GM21786 (cell line): ENCODE measurements around the gene ARHGAP45.
"Not testable (repeated sequence)": the region's sequence is repeated elsewhere in the genome, so short reads cannot be mapped to it uniquely, and the experiment has no call there.

Experiments used
- ATAC-seq: cut with Tn5 transposase; IDR thresholded peaks from one replicate; pipeline ENCODE4 v1.9.1; 2021; ENCODE audit not compliant: unreplicated experiment

ARHGAP45 gene

DNA sequence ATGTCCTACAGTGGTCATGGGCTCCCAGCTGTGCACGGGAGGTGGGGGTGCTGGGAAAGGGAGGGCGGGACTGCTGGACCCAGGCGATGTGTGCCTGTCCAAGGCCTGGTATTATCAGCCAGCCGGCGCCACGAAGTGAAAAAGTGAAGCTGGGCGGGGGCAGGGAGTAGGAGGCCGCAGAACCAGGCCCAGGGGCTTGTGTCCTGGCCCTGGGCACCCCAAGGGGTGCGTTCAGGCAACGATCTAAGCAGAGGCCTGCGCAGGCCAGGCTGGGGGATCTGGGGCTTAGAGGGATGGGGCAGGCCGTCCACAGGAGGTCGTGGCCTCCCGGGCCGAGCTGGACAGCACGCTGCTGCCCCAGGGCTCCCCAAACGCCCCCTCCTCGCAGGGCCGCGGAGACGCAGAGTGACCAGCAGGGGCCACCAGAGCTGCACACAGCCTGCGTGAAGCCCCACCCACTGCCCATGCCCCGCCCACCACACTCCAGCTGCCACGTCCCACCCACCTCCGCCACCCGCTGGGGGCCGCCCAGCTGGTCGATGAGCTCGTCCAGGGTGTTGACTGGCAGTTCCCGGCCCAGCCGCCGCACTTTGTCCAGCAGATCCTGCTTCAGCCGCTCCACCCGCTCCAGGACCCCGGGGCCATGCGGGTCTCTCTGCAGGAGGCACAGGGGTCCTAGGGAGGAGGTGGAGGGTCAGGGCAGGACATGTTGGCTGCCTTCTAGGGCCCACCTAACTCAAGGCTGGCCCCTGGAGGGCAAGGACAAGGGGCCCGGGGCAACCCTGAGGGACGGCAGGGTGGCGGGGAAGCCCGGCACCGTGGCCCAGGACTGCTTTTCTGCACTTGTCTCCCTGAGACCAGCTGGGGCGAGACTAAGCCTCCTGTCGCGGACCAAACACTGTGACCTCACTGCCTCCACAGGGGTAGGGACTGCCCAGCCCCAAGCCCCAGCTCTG is 46.3 kb downstream of the ARHGAP45 start:
- no peak for ATAC-seq

DNA sequence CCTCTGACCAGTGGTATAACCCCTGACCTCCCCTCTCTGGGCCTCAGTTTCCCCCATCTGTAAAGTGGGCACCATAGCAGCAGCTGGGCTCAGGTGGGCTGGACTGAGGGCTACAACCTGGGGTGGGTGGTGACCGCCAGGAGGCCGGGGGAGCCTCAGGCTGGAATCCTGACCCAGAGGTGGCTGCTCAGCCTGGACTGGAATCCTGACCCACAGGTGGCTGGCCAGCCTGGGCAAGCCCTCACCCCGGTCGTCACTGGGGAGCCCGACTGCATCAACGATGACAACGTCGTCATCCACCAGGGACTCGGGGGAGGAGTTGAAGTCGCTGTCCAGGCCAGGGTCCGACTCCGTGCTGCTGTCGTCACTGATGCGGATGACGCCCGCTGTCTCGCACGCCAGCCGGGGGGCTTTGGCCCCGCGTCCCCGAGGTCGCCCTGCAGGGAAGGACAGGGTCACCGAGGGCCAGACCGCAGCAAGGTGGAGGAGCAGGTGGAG is 47.1 kb downstream of the ARHGAP45 start:
- no peak for ATAC-seq

DNA sequence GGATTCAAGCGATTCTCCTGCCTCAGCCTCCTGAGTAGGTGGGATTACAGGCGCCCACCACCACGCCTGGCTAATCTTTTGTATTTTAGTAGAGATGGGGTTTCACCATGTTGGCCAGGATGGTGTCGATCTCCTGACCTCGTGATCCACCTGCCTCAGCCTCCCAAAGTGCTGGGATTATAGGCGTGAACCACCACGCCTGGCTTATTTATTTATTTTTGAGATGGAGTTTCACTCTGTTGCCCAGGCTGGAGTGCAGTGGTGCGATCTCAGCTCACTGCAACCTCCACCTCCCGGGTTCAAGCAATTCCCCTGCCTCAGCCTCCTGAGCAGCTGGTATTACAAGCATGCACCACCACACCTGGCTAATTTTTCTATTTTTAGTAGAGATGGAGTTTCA is 47.8 kb downstream of the ARHGAP45 start:
- not testable (repeated sequence) for ATAC-seq

DNA sequence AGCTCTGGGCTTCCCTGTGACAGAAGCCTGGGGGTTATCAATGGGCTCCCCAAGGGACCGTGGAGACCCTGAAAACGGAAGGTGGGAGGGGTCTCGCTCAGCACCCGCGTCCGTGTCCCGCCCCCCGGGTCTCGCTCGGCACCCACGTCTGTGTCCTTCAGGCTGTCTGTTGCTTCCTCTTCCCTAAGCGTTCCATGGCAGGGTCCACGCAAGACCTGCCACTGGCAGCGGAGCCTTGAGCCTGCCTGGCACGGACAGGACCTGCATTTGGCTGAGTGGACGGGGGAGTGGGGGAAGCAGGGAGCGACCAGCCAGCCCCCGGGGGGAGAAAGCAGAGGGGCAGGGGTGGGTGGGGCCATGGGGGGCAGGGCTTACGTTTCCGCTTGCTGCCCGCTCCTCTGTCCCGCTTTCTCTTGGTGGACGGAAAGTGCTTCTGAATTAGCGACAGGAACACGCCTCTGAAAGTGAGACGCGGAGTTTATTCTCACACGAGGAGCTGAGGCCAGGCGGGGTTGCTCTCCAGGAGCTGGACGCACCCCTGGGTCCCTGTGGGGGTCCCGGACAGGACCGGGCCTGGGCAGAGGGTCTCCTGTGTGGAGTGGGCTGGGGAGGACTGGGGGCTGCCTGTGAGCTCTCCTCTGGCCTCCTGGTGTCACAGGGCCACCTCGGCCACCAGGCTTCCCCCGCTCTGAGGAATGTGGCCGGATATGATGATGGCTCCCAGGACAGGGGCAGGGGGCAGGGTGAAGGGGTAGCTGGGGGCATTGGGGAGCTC is 48.9 kb downstream of the ARHGAP45 start:
- ATAC-seq: no peak

DNA sequence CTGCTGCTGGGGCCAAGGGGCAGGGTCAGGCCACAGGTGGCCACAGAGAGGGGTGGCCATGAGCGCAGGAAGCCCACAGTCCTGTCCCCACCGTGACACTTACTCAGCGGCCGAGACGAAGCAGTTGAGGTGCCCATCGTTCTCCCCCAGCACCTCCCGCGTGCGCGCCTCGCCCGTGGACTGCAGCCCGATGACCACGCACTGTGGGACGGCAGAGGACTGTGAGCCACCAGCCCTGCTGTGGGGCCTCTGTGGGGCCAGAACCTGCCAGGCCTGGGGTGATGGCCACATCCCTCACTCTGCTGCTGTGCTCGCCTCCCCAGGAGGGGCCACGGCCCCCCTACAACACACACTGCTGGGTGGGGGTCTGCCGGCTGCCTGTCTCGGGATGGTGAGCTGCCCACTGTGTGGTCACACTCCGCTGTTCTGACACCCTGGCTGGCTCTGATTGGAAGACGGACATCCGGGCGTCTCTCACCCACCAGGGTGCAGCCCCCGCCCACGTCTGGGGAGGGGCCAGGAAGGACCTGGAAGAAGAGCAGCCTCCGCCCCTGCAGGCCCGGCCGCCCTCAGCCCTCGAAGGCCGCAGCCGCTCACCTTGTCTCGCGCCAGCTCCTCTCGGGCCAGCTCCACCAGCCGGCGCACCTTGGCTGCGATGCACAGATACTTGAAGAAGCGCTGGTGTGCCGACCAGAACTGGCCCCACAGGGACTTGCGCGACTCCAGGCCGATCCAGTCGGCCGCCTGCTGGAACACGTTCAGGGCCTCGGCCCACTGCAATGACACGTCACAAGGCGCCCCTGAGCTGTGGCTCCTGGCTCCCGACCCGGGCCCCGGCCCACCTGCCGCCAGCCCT is 50.0 kb downstream of the ARHGAP45 start:
- ATAC-seq: no peak

DNA sequence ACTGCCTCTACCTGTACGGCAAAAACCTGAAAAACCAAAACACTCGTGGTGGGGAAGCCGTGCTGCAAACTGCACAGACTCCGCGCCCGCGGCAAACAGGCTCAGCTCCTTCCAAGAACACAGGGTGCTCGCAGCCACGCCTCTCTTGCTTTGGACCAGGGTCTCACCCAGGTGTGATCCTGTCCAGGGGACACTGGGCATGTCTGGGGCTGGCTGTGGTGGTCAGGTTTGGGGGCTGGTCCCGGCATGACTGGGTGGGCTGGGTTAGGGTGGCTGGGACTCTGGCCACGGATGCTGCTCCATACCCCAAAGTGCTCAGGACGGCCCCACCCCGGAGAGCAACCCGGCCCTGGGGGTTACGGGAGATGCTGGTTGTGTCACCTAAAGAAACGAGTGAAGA is 50.7 kb downstream of the ARHGAP45 start:
- no peak for ATAC-seq

DNA sequence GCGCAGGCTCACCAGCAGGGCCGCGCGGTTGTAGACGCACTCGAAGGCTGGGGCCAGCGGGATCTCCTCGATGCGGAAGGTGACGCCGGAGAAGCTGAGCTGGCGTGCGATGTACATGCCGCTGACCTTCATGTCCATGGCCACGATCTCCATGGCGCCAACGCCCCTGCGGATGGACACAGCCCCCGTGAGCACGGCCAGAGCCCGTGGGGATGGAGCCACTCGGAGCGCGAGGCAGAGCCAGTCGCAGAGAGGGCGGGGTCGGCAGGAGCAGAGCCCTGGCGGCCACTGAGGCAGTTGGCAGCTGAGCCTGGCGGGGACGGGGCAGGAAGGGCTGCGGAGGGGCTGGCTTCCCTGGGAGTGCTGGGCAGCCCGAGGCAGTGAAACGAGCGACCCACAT is 52.0 kb downstream of the ARHGAP45 start:
- no peak for ATAC-seq

DNA sequence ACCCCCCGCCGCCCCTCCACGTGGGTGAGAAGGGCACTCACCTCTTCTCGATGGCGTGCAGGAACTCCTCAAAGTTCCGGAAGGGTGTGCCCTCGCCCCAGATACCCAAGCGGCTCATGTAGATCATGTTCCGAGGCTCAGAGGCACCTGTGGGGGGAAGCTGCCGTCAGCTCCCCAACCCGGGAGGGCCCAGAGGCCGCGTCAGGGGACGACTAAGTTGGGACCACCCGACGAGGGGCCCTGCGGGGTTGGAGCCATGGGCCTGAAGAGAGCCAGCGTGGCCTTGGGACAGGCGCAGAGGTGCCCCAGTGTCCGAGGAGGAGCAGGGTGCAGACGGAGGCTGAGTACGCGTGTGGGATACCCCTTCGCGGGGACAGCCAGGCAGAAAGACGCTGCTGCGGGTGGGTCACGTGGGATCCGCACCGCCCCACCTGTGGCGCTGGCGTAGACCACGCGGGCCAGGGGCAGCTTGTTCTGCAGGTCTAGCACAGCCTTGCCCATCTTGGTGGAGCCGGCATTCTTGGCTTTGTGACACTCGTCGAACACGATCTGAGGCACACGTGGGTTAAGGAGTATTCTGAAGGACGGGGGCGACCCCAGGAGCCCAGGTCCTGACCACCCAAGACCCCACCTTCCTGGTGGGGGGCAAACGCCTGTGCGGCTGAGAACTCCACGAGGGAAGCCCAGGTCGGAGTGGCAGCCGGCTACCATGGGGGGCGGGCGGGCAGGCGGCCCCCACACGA is 52.7 kb downstream of the ARHGAP45 start:
- ATAC-seq: no peak

DNA sequence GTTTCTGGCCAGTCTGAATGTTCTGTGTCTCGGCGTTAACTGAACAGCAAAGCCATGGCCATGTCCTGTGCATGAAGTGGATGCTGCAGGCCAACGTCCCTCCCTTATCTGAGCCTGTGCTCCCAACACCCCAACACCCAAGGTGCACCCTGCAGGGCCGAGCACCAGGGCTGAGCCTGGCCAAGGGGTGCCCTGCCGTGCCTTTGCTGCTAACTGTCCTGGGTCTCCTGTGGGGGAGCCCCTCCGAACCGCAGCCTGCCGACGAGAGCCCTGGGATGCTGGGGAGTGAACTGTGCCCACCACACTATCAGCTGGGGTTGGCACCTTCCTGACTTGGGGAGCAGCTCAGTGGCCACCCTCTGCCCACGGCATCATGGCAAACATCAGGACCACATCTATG is 54.4 kb downstream of the ARHGAP45 start:
- no peak for ATAC-seq

DNA sequence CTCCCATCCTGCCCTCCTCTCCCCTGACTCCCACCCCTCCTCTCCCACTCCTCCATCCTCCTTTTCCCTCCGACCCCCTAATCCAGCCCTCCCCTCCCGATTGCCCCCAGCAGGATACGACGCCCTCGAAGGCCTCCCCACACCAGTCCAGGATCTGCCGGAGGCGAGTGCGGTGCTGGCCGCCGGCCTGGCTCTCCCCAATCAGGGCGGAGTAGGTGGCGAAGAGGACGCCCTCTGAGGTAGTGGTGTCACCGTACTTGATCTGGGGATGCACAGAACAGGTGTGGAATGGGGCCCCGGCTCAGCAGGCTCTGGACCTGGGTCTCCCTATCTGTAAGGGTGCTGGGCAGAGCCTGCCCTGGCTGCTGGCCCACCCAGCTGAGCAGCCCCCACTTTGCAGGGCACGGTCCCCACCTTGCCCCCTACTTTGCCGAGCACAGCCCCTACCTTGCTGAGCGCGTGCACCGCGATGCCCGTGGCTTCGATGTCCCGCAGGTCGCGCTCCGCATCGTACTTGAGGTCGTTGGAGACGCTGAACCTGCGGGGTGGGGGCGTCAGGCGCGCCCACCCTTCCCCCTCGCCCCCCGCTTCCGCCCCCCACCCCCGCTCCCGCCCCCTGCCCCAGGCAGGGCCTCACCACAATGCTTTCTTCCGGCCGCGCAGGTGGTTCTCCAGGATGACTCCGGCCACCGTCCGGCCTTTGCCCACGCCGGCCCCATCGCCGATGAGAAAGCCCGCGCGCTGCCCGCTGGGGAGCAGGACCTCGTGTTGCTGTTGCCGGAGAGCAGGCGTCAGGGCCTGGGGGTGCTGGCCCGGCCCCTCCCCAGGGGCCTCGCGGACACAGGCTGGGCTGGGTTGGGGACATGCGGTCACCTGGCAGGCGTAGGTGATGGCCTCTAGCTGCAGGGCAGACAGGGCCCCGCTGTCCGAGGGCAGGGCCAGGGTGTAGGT is 55.3 kb downstream of the ARHGAP45 start:
- ATAC-seq: no peak

DNA sequence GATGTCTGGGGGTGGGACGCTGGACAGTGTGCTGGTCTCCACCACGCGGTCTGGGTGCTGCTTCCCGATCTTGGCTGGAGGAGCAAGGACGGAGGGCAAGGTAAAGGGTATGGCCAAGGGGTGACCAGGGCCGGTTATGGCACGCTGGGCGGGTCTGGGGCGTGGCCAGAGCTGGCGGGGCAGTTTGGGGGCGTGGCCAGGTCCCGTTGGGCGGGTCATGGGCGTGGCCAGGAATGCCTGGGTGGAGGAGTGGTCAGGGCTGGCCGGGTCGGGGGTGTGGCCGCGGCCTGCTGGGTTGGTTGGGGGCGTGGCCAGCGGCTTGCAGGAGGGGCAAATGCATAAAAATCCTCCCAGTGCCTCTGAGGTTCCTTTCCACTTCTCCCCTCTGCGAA is 56.0 kb downstream of the ARHGAP45 start:
- no peak for ATAC-seq

DNA sequence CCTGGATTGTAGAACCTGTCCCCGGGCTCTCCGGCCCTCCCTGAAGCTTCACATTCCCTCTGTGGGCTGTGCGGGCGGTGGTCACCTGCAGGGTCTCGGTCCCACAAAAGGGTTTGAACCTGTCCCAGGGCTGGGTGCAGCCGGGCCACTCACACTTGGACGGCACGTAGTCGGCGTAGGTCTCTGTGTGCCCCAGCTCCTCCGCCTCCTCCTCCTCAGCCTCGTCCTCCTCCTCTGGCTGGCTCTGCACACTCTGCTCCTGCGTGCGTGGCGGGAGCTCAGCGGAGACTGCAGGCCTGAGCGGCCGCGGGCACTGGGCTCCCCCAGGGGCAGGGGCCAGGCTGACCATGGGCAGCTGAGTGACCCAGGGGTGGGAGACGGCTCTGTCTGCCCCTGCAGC is 56.4 kb downstream of the ARHGAP45 start:
- ATAC-seq: no peak

DNA sequence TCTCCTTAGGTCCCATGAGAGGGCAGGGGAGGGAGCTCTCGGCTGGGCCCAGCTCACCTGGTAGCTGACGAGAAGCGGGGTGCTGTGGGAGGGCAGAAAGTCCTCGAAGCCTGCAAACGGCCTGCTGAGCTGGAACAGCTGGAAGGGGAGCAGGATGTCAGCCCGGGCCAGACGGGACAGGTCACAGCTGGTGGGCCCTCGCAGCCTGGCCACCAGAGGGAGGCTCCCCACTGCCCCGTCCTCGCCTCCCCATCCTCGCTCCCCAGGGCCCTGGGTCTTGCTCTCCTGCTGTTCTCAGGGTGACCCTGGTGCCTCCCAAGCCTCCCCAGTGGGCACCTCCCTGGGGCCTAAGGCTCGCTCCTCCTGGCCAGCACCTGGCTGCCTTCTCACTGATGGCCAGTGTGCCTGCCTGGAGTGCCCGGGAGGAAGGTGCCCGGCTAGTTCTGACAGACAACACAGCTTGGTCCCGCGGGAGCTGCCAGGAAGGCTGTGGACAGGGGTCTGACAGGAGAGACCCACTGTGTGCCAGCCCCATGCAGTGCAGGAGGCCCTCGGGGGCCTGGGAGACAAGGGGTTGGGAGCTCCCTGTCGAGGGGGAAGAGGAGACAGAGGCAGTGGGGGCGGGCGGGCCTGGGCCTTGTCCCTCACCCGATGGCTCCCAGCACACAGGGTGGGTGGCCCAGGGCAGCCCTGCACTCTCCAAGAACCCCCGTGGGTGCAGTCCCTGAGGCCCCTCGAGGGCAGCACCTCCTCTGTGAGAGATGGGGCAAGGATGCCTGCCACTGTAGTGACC is 57.1 kb downstream of the ARHGAP45 start:
- no peak for ATAC-seq

DNA sequence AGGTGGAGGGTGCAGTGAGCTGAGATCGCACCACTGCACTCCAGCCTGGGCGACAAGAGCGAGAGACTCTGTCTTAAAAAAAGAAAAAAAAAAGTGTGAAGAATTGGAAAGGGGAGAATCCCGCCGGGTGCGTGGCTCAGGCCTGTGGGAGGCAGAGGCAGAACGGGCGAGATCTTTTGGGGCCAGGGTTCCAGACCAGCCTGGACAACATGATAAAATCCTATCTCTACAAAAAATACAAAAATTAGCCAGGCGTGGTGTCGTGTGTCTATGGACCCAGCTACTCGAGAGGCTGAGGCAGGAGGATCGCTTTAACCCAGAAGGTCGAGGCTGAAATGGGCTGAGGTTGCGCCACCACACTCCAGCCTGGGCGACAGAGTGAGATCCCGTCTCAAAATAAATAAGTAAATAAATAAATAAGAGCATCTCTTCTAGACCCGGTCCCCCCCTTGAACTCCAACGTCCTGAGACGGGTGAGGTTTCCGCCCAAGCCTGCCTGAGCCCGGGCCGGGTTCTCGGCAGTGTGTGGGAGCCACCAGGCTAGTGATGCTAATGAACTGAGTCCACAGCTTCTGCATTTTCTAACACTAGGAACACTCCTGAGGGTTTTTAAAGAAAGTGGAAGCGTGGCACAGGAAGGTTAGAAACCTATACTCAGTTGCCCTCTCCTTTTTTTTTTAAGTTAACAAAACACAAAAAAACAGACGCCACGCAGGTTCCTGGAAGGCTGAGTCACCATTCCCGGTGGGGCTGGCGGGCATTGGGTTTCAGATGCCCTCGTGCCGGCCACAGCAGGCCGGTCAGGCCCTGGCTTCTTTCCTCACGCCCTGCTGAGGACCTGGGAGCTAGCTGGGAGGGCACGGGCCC is 58.9 kb downstream of the ARHGAP45 start:
- no peak for ATAC-seq

DNA sequence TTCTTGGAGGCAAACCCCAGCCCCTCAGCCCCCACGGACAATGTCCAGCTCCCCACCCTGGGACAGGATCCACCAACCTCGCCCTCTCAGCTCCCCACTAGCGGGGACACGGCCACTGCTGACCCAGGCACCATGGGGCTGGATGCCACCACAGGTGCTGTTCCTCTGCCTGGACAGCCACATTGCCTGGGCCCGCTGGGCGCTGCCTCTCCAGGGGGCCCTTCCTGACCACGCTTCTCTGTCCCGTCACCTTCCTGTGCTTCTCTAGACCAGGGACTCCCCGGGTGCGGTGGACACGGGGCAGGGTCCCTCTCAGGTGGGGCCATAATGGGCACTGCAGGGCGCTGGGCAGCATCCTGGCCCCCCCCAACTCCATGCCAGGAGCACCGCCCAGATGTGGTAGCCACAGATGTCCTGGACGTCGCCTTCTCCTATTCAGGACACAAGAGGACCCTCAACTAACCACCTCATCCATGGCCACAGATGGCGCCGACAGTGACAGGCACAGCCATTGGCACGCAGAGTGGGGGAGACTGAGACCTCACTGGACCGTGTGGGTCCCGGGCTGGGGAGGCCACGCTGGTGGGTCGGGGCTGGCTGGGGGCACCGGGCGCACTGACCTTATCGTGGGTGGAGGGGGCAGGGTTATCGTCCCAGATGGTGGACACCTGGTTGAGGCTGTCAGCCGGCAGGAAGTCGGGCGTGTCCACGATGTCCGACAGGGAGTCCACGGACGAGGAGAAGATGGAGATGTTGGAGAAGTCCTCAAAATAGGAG is 60.2 kb downstream of the ARHGAP45 start:
- no peak for ATAC-seq

DNA sequence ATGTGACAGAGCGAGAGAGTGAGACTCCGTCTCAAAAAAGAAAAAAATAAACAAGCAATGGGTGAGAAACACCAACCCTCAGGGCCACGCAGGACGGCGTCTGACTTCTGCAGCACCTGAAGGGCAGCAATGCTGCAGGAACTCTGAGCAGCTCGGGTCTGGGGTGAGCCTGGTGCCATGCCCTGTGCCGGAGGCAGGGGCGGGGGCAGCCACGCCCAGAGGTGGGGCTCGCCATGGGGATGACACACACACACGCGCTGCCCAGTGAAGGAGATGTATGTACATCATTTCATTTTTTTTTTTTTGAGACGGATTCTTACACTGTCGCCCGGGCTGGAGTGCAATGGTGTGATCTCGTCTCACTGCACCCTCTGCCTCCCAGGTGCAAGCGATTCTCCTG is 61.1 kb downstream of the ARHGAP45 start:
- ATAC-seq: no peak

DNA sequence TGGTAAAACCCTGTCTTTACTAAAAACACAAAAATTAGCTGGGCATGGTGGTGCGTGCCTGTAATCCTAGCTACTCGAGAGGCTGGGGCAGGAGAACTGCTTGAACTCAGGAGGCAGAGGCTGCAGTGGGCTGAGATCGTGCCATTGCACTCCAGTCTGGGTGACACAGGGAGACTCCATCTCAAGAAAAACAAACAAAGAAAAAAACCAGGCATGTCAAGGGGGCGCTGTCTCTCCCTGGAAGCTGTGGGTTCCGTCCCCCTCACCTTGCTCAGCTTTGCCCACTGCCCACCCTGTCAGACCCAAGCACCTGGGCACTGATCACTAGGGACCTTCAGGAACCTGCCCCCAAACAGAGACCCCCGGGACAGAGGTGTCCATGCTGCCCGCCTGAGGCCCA is 62.1 kb downstream of the ARHGAP45 start:
- not testable (repeated sequence) for ATAC-seq
